ENCODE data around the gene ZNF200. TPM values are rescaled to one million over a fixed set of nuclear protein-coding genes. Genes with fewer than 3 reads are reported as not detected.

Gene ZNF200
- total RNA-seq, 1 experiment from 2014 or later, result 5.0 TPM

DNA sequence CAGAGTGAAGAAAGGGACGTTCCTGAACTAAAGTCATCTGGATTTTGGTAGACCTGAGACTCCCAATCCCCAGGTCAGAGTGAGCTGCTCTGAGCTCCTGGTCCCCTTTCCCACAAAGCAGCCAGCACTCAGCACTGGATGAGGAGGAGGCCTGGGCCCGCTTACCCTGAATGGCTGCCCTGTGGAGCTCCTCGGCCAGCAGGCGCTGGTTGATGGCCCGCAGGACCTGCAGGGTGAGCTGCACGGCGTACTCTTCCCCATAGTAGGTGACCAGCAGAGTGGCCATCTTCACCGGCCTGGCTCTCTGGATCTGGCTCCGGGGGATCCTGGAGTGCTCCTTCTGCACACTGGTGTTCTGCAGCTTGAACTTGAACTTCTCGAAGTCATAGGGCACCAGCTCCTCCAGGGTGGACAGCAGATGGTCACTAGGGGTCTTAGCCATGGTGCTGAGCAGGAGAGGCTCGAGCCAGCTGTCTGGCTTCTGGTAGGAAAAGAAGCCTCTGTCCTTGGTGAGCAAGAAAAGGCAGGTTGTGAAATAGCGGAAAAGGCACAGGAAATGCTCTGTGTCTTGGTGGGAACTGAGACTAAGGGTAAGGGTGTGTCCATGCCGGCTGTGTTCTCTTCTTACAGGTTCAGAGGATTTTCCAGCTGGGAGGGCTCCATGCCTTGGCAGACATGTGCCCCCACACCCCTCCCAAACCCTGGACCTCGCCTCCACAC, 21.3 kb upstream of the ZNF200 start, which contains the start of gene MEFV:
Gene MEFV (minus strand): TSS at position 488 of the 720 bp plus-strand sequence. CDS start 46 bp downstream, at position 442.
- POLR2A ChIA-PET (ENCODE audit: unreplicated experiment), result no interaction called here

DNA sequence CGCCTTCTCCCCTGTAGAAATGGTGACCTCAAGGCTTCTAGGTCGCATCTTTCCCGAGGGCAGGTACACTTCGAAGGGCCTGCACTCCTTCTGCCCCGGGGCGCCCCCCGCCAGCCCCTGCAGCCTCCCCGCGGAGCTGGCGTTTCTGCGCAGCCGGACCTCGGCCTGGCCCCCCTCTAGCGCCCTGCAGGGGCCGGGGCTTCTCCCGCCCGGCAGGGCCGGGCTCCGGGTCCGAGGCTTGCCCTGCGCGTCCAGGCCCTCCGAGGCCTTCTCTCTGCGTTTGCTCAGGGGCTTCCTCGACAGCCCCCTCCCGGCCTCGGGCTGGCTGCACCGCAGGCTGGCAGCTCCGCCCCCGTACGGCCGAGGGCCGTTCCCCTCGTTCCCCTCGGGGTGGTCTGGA, 19.4 kb upstream of the ZNF200 start:
- H3K4me3 ChIP-seq (ENCODE audit: low read length), result no peak overlapping the region
- no peaks in the 10 kb centered on the region for H4K20me1 ChIP-seq (ENCODE audit: low read length)
- no peak overlapping the region for H3K9ac ChIP-seq (ENCODE audit: low read length)
- TF ChIP-seq, protein P1, sequence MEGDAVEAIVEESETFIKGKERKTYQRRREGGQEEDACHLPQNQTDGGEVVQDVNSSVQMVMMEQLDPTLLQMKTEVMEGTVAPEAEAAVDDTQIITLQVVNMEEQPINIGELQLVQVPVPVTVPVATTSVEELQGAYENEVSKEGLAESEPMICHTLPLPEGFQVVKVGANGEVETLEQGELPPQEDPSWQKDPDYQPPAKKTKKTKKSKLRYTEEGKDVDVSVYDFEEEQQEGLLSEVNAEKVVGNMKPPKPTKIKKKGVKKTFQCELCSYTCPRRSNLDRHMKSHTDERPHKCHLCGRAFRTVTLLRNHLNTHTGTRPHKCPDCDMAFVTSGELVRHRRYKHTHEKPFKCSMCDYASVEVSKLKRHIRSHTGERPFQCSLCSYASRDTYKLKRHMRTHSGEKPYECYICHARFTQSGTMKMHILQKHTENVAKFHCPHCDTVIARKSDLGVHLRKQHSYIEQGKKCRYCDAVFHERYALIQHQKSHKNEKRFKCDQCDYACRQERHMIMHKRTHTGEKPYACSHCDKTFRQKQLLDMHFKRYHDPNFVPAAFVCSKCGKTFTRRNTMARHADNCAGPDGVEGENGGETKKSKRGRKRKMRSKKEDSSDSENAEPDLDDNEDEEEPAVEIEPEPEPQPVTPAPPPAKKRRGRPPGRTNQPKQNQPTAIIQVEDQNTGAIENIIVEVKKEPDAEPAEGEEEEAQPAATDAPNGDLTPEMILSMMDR (conservative IDR thresholded peaks at IDR 0.05; ENCODE audit: low read depth, low read length), result no peak
- TF ChIP-seq EZH2phosphoT487 (IDR thresholded peaks at IDR 0.05; ENCODE audit: borderline replicate concordance, low read length), result no peak
- TF ChIP-seq EZH2 (IDR thresholded peaks at IDR 0.05; ENCODE audit: low read length, unreplicated experiment), result no peak
- no peaks in the 10 kb centered on the region for H3K4me1 ChIP-seq (ENCODE audit: insufficient read depth, low read length)
- H3K27me3 ChIP-seq (ENCODE audit: low read length), result no peaks in the 10 kb centered on the region
- H3K9me3 ChIP-seq (ENCODE audit: low read length), result no peaks in the 10 kb centered on the region
- BruUV-seq (replicated peaks), result no TSS peak
- H3K79me2 ChIP-seq (ENCODE audit: low read length), result no peaks in the 10 kb centered on the region
- no peaks in the 10 kb centered on the region for H3K9me2 ChIP-seq (replicated peaks; ENCODE audit: low read length)
- CTCF ChIA-PET, result no interaction called here
- H3K27ac ChIP-seq (ENCODE audit: low read length), result no peak overlapping the region
- H3K4me2 ChIP-seq (ENCODE audit: low read length), result no peak overlapping the region
- H3K36me3 ChIP-seq (ENCODE audit: low read depth, low read length), result no peaks in the 10 kb centered on the region
- H2AFZ ChIP-seq (ENCODE audit: low read length), result no peak overlapping the region
- no peaks in the 10 kb centered on the region for H3F3A ChIP-seq (ENCODE audit: low read length, unreplicated experiment)
- ATAC-seq (no peak), DNase-seq (no peak)
- intact Hi-C loops (cut with micrococcal nuclease), result no loop called here
- POLR2A ChIA-PET (ENCODE audit: unreplicated experiment), result no interaction called here

More for the DNA sequence above, 21.3 kb upstream of the ZNF200 start, which contains the start of gene MEFV:
- Histone ChIP-seq H3K9me3 (ENCODE audit: low read length) (no peaks in the 10 kb centered on the region), H3K36me3 (ENCODE audit: low read depth, low read length) (no peaks in the 10 kb centered on the region), H3K4me3 (ENCODE audit: low read length) (no peak within 1 kb of the TSS), H3K79me2 (ENCODE audit: low read length) (no peaks in the 10 kb centered on the region), H4K20me1 (ENCODE audit: low read length) (no peaks in the 10 kb centered on the region), H3K4me2 (ENCODE audit: low read length) (no peak within 1 kb of the TSS), H3F3A (ENCODE audit: low read length, unreplicated experiment) (no peaks in the 10 kb centered on the region), H3K27ac (ENCODE audit: low read length) (no peak within 1 kb of the TSS), H3K4me1 (ENCODE audit: insufficient read depth, low read length) (no peaks in the 10 kb centered on the region), H3K27me3 (ENCODE audit: low read length) (no peaks in the 10 kb centered on the region), H2AFZ (ENCODE audit: low read length) (no peak within 1 kb of the TSS), H3K9me2 (replicated peaks; ENCODE audit: low read length) (no peaks in the 10 kb centered on the region), H3K9ac (ENCODE audit: low read length) (no peak within 1 kb of the TSS)
- DNase-seq, result no peak
- no TSS peak for BruUV-seq (replicated peaks)
- CTCF ChIA-PET, result no interaction called here
- intact Hi-C loops (cut with micrococcal nuclease), result no loop called here
- no peak for ATAC-seq
- TF ChIP-seq EZH2phosphoT487 (IDR thresholded peaks at IDR 0.05; ENCODE audit: borderline replicate concordance, low read length) (no peak), EZH2 (IDR thresholded peaks at IDR 0.05; ENCODE audit: low read length, unreplicated experiment) (no peak)
- TF ChIP-seq, protein P1 (conservative IDR thresholded peaks at IDR 0.05; ENCODE audit: low read depth, low read length), result no peak

DNA sequence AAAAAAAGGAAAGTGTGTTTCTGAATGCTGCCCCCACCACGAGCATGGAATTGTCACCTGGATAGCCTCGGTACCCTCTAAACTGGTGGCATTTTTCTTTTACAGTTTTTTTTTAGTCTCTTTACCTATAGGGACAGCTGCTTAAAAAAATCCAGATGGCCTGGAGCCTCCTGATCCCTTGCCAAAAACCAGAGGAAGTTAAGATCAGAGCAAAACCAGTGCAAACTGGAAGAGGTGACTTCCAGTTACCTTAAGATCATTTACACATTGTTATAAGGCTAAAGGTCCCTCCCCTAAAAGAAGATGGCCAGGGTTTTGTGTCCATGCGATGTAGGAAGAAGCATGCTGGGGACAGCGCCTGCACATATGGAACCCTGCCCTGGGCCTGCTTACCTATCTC, 18.0 kb upstream of the ZNF200 start:
- CTCF ChIA-PET, result no interaction called here
- POLR2A ChIA-PET (ENCODE audit: unreplicated experiment), result no interaction called here
- no peaks in the 10 kb centered on the region for H4K20me1 ChIP-seq (ENCODE audit: low read length)
- no peaks in the 10 kb centered on the region for H3K27me3 ChIP-seq (ENCODE audit: low read length)
- no peaks in the 10 kb centered on the region for H3K36me3 ChIP-seq (ENCODE audit: low read depth, low read length)
- intact Hi-C loops (cut with micrococcal nuclease), result no loop called here
- no peaks in the 10 kb centered on the region for H3K4me1 ChIP-seq (ENCODE audit: insufficient read depth, low read length)
- BruUV-seq (replicated peaks), result no TSS peak
- H2AFZ ChIP-seq (ENCODE audit: low read length), result no peak overlapping the region
- ATAC-seq (no peak), DNase-seq (no peak)
- H3K4me3 ChIP-seq (ENCODE audit: low read length), result no peak overlapping the region
- no peak overlapping the region for H3K4me2 ChIP-seq (ENCODE audit: low read length)
- H3F3A ChIP-seq (ENCODE audit: low read length, unreplicated experiment), result no peaks in the 10 kb centered on the region
- no peaks in the 10 kb centered on the region for H3K79me2 ChIP-seq (ENCODE audit: low read length)
- no peak overlapping the region for H3K9ac ChIP-seq (ENCODE audit: low read length)
- no peaks in the 10 kb centered on the region for H3K9me2 ChIP-seq (replicated peaks; ENCODE audit: low read length)
- no peaks in the 10 kb centered on the region for H3K9me3 ChIP-seq (ENCODE audit: low read length)
- TF ChIP-seq EZH2phosphoT487 (IDR thresholded peaks at IDR 0.05; ENCODE audit: borderline replicate concordance, low read length) (no peak), EZH2 (IDR thresholded peaks at IDR 0.05; ENCODE audit: low read length, unreplicated experiment) (no peak)
- TF ChIP-seq, protein P1 (conservative IDR thresholded peaks at IDR 0.05; ENCODE audit: low read depth, low read length), result no peak
- no peak overlapping the region for H3K27ac ChIP-seq (ENCODE audit: low read length)

All from PC-3 (cell line).